IMR-90 (cell line): ENCODE measurements around the gene PRKCE. TPM values are rescaled to one million over a fixed set of nuclear protein-coding genes. Genes with fewer than 3 reads are reported as not detected.

Source experiments
- ATAC-seq: fragments of 200-7000 bp; cut with Tn5 transposase; 2 replicates; pipeline ENCODE4 v1.9.1; 2020; ENCODE audit warnings: low read depth, mild to moderate bottlenecking, moderate library complexity
- BruUV-seq: library from RNA; stranded (reverse); fragments of 400-500 nt; replicated peaks from 2 replicates; lab custom pipeline; 2021; lab: Mats Ljungman, UMichigan
- CTCF ChIA-PET: fragments of 300-600 bp; formaldehyde crosslinking; extraction: SDS; loops from one replicate; lab custom pipeline; 2021; ENCODE audit warnings: antibody characterized with exemption; lab: Yijun Ruan, JAX
- POLR2A ChIA-PET: fragments of 300-600 bp; sonication (Branson Sonifier 250); formaldehyde crosslinking; loops from one replicate; lab custom pipeline; 2022; ENCODE audit warnings: antibody characterized with exemption; ENCODE audit not compliant: unreplicated experiment; lab: Charles Lee
- DNase-seq: peaks from one replicate; pipeline ENCODE4 v3.0.0; 2013
- H2AFZ ChIP-seq: replicated peaks from 2 replicates; pipeline ENCODE3; 2013; ENCODE audit warnings: low read length, mild to moderate bottlenecking; ENCODE audit not compliant: poor library complexity
- H2AK5ac ChIP-seq: 2 replicates; pipeline ENCODE4 v1.6.1; 2013; ENCODE audit warnings: low read depth, low read length, inconsistent platforms
- H2AK9ac ChIP-seq: replicated peaks from 2 replicates; pipeline ENCODE3; 2013; ENCODE audit warnings: mild to moderate bottlenecking, low read depth, low read length, moderate library complexity; ENCODE audit not compliant: poor library complexity
- H2BK120ac ChIP-seq: 2 replicates; pipeline ENCODE4 v1.6.1; 2013; ENCODE audit warnings: low read depth, low read length, inconsistent platforms
- H2BK15ac ChIP-seq: 3 replicates; pipeline ENCODE4 v1.6.1; 2013; ENCODE audit warnings: low read depth, low read length, inconsistent platforms
- H2BK20ac ChIP-seq: 2 replicates; pipeline ENCODE4 v1.6.1; 2013; ENCODE audit warnings: low read depth, mild to moderate bottlenecking, inconsistent platforms, low read length, moderate library complexity
- H2BK5ac ChIP-seq: 2 replicates; pipeline ENCODE4 v1.6.1; 2013; ENCODE audit warnings: mild to moderate bottlenecking, low read depth, low read length, inconsistent platforms; ENCODE audit not compliant: poor library complexity, severe bottlenecking
- H3K14ac ChIP-seq: replicated peaks from 2 replicates; pipeline ENCODE4 v1.6.1; 2013; ENCODE audit warnings: low read depth, low read length, inconsistent platforms
- H3K18ac ChIP-seq: 2 replicates; pipeline ENCODE4 v1.6.1; 2013; ENCODE audit warnings: low read depth, low read length, control low read depth
- H3K23ac ChIP-seq: 2 replicates; pipeline ENCODE4 v1.6.1; 2013; ENCODE audit warnings: low read depth, low read length, inconsistent platforms
- H3K27ac ChIP-seq: 2 replicates; pipeline ENCODE4 v1.5.1; 2013; ENCODE audit warnings: mild to moderate bottlenecking, control low read depth, low read length; ENCODE audit not compliant: insufficient read depth
- H3K27me3 ChIP-seq: 2 replicates; pipeline ENCODE4 v1.6.1; 2013; ENCODE audit warnings: low read length; ENCODE audit not compliant: control insufficient read depth, insufficient read depth
- H3K36me3 ChIP-seq: 2 replicates; pipeline ENCODE4 v1.6.1; 2013; ENCODE audit warnings: low read length, mixed read lengths; ENCODE audit not compliant: control insufficient read depth, insufficient read depth
- H3K4ac ChIP-seq: 2 replicates; pipeline ENCODE4 v1.6.1; 2013; ENCODE audit warnings: low read depth, low read length, inconsistent platforms
- H3K4me1 ChIP-seq: 2 replicates; pipeline ENCODE4 v1.6.1; 2013; ENCODE audit warnings: low read length, mixed read lengths; ENCODE audit not compliant: control insufficient read depth, insufficient read depth
- H3K4me2 ChIP-seq: 2 replicates; pipeline ENCODE4 v1.6.1; 2013; ENCODE audit warnings: low read depth, mild to moderate bottlenecking, control low read depth, low read length, moderate library complexity
- H3K4me3 ChIP-seq: 2 replicates; pipeline ENCODE4 v1.5.1; 2013; ENCODE audit warnings: low read depth, mild to moderate bottlenecking, control low read depth, low read length, moderate library complexity; ENCODE audit not compliant: insufficient read depth
- H3K56ac ChIP-seq: 2 replicates; pipeline ENCODE4 v1.6.1; 2013; ENCODE audit warnings: low read length, inconsistent platforms; ENCODE audit not compliant: insufficient read depth; ENCODE audit errors: extremely low read depth
- H3K79me1 ChIP-seq, 2 experiments: 2 replicates each; pipeline ENCODE4 v1.6.1; 2013; ENCODE audit warnings: low read length in 2 of 2, inconsistent platforms in 1 of 2, low read depth in 1 of 2
- H3K9ac ChIP-seq: 2 replicates; pipeline ENCODE4 v1.6.1; 2013; ENCODE audit warnings: low read depth, low read length, control low read depth
- H3K9me1 ChIP-seq: 2 replicates; pipeline ENCODE4 v1.6.1; 2013; ENCODE audit warnings: low read length, inconsistent platforms; ENCODE audit not compliant: insufficient read depth
- H3K9me3 ChIP-seq: 2 replicates; pipeline ENCODE4 v1.6.1; 2013; ENCODE audit warnings: low read length; ENCODE audit not compliant: control insufficient read depth, insufficient read depth
- H4K20me1 ChIP-seq: 2 replicates; pipeline ENCODE4 v1.6.1; 2013; ENCODE audit warnings: low read length, inconsistent platforms; ENCODE audit not compliant: insufficient read depth
- H4K5ac ChIP-seq: 2 replicates; pipeline ENCODE4 v1.6.1; 2013; ENCODE audit warnings: mild to moderate bottlenecking, low read depth, low read length, control low read depth
- H4K8ac ChIP-seq, 2 experiments: 2 replicates each; pipeline ENCODE4 v1.6.1; 2013; ENCODE audit warnings: low read depth in 2 of 2, low read length in 2 of 2, control low read depth in 1 of 2, inconsistent platforms in 1 of 2
- H4K91ac ChIP-seq: 2 replicates; pipeline ENCODE4 v1.6.1; 2013; ENCODE audit warnings: low read depth, low read length, inconsistent platforms; ENCODE audit not compliant: insufficient read depth
- BHLHE40 ChIP-seq: fragments of 150-350 bp; IDR thresholded peaks from 2 replicates; pipeline ENCODE4 v1.6.1; 2016; ENCODE audit warnings: mild to moderate bottlenecking, low read depth, low read length
- CEBPB ChIP-seq: IDR thresholded peaks from 2 replicates; pipeline ENCODE4 v1.6.1; 2012; ENCODE audit warnings: low read depth, low read length, improper control_type of control experiment
- CHD1 ChIP-seq: IDR thresholded peaks from 2 replicates; pipeline ENCODE4 v1.6.1; 2012; ENCODE audit warnings: low read depth, low read length, improper control_type of control experiment
- MAFK ChIP-seq: IDR thresholded peaks from 2 replicates; pipeline ENCODE4 v1.6.1; 2012; ENCODE audit warnings: low read depth, low read length, improper control_type of control experiment
- MAZ ChIP-seq: IDR thresholded peaks from 2 replicates; pipeline ENCODE4 v1.6.1; 2012; ENCODE audit warnings: low read depth, mild to moderate bottlenecking, low read length, improper control_type of control experiment, moderate library complexity, borderline replicate concordance
- MXI1 ChIP-seq: IDR thresholded peaks from 2 replicates; pipeline ENCODE4 v1.6.1; 2012; ENCODE audit warnings: low read depth, mild to moderate bottlenecking, low read length, moderate library complexity, borderline replicate concordance
- RAD21 ChIP-seq: IDR thresholded peaks from 2 replicates; pipeline ENCODE4 v1.6.1; 2012; ENCODE audit warnings: low read length, improper control_type of control experiment
- RCOR1 ChIP-seq: IDR thresholded peaks from 2 replicates; pipeline ENCODE4 v1.6.1; 2012; ENCODE audit warnings: mild to moderate bottlenecking, low read length, improper control_type of control experiment; ENCODE audit not compliant: insufficient replicate concordance
- WGBS, 2 experiments: methylation state at CpG; one replicate each; pipeline versions ENCODE4 v1.1.5 to v1.1.7; 2013; ENCODE audit warnings: missing lambda C conversion rate in 2 of 2; ENCODE audit not compliant: insufficient read length in 1 of 2; ENCODE audit errors: extremely low coverage in 2 of 2; 5-methylcytosine and 5-hydroxymethylcytosine counted together
- dilution Hi-C: fragments of 300-500 bp; cut with HindIII; formaldehyde crosslinking; loops from one replicate; pipeline ENCODE4 v1.14.3; 2018; ENCODE audit warnings: low sequenced_read_pairs; ENCODE audit not compliant: unreplicated experiment
- in situ Hi-C: fragments of 300-500 bp; cut with MboI; formaldehyde crosslinking; loops from 3 replicates; pipeline ENCODE4 v1.14.3; 2019; ENCODE audit warnings: low sequenced_read_pairs, inconsistent platforms, mixed read lengths
- intact Hi-C: fragments of 100-400 bp; cut with micrococcal nuclease; formaldehyde crosslinking; loops from 2 replicates; pipeline ENCODE4 v1.10.0; 2022
- polyA plus RNA-seq, 3 experiments: library from polyadenylated mRNA; depleted of rRNA; stranded (reverse); fragments of >200 nt; gene quantifications; 2 replicates each; pipeline ENCODE4 v1.2.3, GENCODE V29; 2012; ENCODE audit warnings: low replicate concordance in 1 of 3
- total RNA-seq: library from RNA; depleted of rRNA; stranded (reverse); fragments of >200 nt; gene quantifications from 2 replicates; pipeline ENCODE4 v1.2.3, GENCODE V29; 2012
- TF ChIP-seq, protein P1 (sequence below): fragments of 150-350 bp; IDR thresholded peaks from 2 replicates; pipeline ENCODE4 v1.6.1; 2017; ENCODE audit warnings: mild to moderate bottlenecking, antibody characterized with exemption, low read length, low read depth
- TF ChIP-seq, protein P2 (sequence below): conservative IDR thresholded peaks from 2 replicates; pipeline ENCODE4 v1.5.1; 2012; ENCODE audit warnings: mild to moderate bottlenecking, low read depth, low read length, improper control_type of control experiment

The PRKCE gene
- total and polyA plus RNA-seq, 2 of the 4 experiments (the other 2 are of a cell fraction): 8.1 to 32.4 TPM

DNA sequence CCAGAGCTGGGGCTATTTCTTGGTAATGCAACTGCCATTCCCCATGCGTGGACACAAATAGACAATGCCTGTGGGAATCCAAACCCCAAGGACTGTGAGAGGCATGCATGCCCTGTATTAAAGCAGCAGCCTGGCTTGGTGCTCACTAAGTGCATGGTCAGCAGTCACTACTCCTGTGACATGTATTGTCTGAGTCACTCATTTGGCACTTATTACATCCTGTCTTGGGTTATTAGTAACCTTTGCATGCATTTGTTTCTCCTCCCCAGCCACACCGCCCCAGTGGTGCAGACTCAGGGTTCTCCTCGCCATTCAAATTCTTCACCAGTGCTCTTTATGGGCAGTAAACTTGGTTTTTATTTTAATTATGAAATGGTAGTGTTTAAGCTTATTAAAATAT lies 30.2 kb downstream of the PRKCE start:
- intact Hi-C loops: no loop called here
- Histone ChIP-seq H3K27ac (no peak overlapping the region), H3K56ac (no peak overlapping the region), H3K4me1 (no peaks in the 10 kb centered on the region; the same call in 1 of the 2 replicates), H3K4me2 (no peak overlapping the region), H2AK9ac (no peak overlapping the region), H2BK5ac (no peak overlapping the region), H3K36me3 (no peaks in the 10 kb centered on the region), H3K79me1 (peaks cover 20 to 26% of the 10 kb centered on the region in 2 experiments; a peak in 3 of 4 replicates), H3K14ac (0 out of 2 replicates have a peak overlapping the region, but pooled peaks have one; percentile 14), H3K23ac (no peak overlapping the region), H2BK15ac (no peak overlapping the region), H3K4ac (no peak overlapping the region), H3K9me3 (no peaks in the 10 kb centered on the region), H3K9ac (no peak overlapping the region), H4K20me1 (peaks cover 4% of the 10 kb centered on the region; the same call in 1 of the 2 replicates), H2BK120ac (no peak overlapping the region), H2BK20ac (no peak overlapping the region), H3K18ac (no peak overlapping the region), H2AFZ (no peak overlapping the region), H2AK5ac (no peak overlapping the region), H4K91ac (no peak overlapping the region), H3K4me3 (no peak overlapping the region), H4K8ac (no peak overlapping the region), H3K27me3 (no peaks in the 10 kb centered on the region), H4K5ac (no peak overlapping the region), H3K9me1 (0 out of 2 replicates have a peak, but pooled peaks cover 3% of the 10 kb centered on the region)
- ATAC-seq: peak; percentile 89
- dilution Hi-C loops: no loop called here
- ChIA-PET POLR2A (no interaction called here), CTCF (interaction anchor here (0.8 kb wide), 1 partner anchor 72 kb away, joined by 3 read pairs; no protein-coding TSS in a partner anchor)
- WGBS, 2 experiments: 86% methylated on average over 1 of the region's 3 CpGs; no CpG with 5 or more reads in 1 of the 2 experiments
- peak; percentile 94 for TF ChIP-seq MAFK
- TF ChIP-seq, protein P1, sequence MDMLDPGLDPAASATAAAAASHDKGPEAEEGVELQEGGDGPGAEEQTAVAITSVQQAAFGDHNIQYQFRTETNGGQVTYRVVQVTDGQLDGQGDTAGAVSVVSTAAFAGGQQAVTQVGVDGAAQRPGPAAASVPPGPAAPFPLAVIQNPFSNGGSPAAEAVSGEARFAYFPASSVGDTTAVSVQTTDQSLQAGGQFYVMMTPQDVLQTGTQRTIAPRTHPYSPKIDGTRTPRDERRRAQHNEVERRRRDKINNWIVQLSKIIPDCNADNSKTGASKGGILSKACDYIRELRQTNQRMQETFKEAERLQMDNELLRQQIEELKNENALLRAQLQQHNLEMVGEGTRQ: no peak
- TF ChIP-seq RCOR1: no peak
- no peak for TF ChIP-seq BHLHE40
- TF ChIP-seq MAZ: peak; percentile 17; the same call in 1 of the 2 replicates
- TF ChIP-seq RAD21: no peak
- TF ChIP-seq, protein P2, sequence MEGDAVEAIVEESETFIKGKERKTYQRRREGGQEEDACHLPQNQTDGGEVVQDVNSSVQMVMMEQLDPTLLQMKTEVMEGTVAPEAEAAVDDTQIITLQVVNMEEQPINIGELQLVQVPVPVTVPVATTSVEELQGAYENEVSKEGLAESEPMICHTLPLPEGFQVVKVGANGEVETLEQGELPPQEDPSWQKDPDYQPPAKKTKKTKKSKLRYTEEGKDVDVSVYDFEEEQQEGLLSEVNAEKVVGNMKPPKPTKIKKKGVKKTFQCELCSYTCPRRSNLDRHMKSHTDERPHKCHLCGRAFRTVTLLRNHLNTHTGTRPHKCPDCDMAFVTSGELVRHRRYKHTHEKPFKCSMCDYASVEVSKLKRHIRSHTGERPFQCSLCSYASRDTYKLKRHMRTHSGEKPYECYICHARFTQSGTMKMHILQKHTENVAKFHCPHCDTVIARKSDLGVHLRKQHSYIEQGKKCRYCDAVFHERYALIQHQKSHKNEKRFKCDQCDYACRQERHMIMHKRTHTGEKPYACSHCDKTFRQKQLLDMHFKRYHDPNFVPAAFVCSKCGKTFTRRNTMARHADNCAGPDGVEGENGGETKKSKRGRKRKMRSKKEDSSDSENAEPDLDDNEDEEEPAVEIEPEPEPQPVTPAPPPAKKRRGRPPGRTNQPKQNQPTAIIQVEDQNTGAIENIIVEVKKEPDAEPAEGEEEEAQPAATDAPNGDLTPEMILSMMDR: no peak
- TF ChIP-seq CHD1: no peak
- TF ChIP-seq MXI1: peak; percentile 57; the same call in 1 of the 2 replicates
- 0 out of 2 replicates have a peak, but pooled peaks have one; percentile 9 for TF ChIP-seq CEBPB
- peak; percentile 88 for DNase-seq
- in situ Hi-C loops: no loop called here
- no TSS peak for BruUV-seq
